HEK293 (cell line): ENCODE measurements around the gene POFUT2.

Experiments used
- CTCF ChIA-PET: fragments of 350-600 bp; formaldehyde crosslinking; extraction: SDS; loops from one replicate; lab custom pipeline; 2021; ENCODE audit warnings: antibody characterized with exemption; lab: Yijun Ruan, JAX
- POLR2A ChIA-PET: fragments of 300-600 bp; formaldehyde crosslinking; extraction: SDS; loops from one replicate; lab custom pipeline; 2020; ENCODE audit warnings: antibody characterized with exemption, inconsistent platforms; lab: Yijun Ruan, JAX
- H3K27ac ChIP-seq: fragments of 200-500 bp; sonication (Bioruptor generic); 2 replicates; pipeline ENCODE4 v1.5.1; 2014; ENCODE audit warnings: low read depth, low read length, control low read depth, inconsistent platforms; ENCODE audit errors: extremely low read depth
- H3K36me3 ChIP-seq, 2 experiments: fragments of 200-500 bp in 1 of 2; sonication (Bioruptor generic) in 1 of 2; 1 replicate in 1 of 2; 2 replicates in 1 of 2; pipeline ENCODE4 v1.5.1; 2014 to 2017; ENCODE audit warnings: inconsistent platforms in 2 of 2, low read length in 2 of 2; ENCODE audit not compliant: control insufficient read depth in 2 of 2, insufficient read depth in 1 of 2
- H3K4me1 ChIP-seq: fragments of 200-500 bp; sonication (Bioruptor generic); 2 replicates; pipeline ENCODE4 v1.5.1; 2014; ENCODE audit warnings: mild to moderate bottlenecking, low read length, inconsistent platforms; ENCODE audit not compliant: control insufficient read depth, insufficient read depth
- H3K4me3 ChIP-seq: 2 replicates; pipeline ENCODE4 v1.5.1; 2011; ENCODE audit warnings: low read depth, mild to moderate bottlenecking, control low read depth, low read length, moderate library complexity
- H3K9me3 ChIP-seq: fragments of 200-500 bp; sonication (Bioruptor generic); 2 replicates; pipeline ENCODE4 v1.5.1; 2014; ENCODE audit warnings: low read depth, low read length, inconsistent platforms; ENCODE audit not compliant: control insufficient read depth, insufficient read depth
- BCL11A ChIP-seq: fragments of 450-650 bp; formaldehyde crosslinking; IDR thresholded peaks from 2 replicates; pipeline ENCODE4 v1.5.1; 2016; ENCODE audit warnings: low read depth, missing biosample characterization, missing genetic modification characterization
- HIC1 ChIP-seq: fragments of 450-650 bp; formaldehyde crosslinking; IDR thresholded peaks from 2 replicates; pipeline ENCODE4 v1.5.1; 2016; ENCODE audit warnings: missing biosample characterization, missing genetic modification characterization
- KLF10 ChIP-seq: fragments of 450-650 bp; IDR thresholded peaks from 2 replicates; pipeline ENCODE4 v1.5.1; 2018; ENCODE audit warnings: missing biosample characterization, mild to moderate bottlenecking, missing genetic modification characterization
- KLF17 ChIP-seq: fragments of 450-650 bp; formaldehyde crosslinking; IDR thresholded peaks from 2 replicates; pipeline ENCODE4 v1.5.1; 2016; ENCODE audit warnings: missing biosample characterization, missing genetic modification characterization
- ZFP3 ChIP-seq: fragments of 450-650 bp; formaldehyde crosslinking; IDR thresholded peaks from 2 replicates; pipeline ENCODE4 v1.5.1; 2016; ENCODE audit warnings: low read depth, missing biosample characterization, missing genetic modification characterization
- ZNF184 ChIP-seq: fragments of 450-650 bp; IDR thresholded peaks from 2 replicates; pipeline ENCODE4 v1.5.1; 2018; ENCODE audit warnings: missing biosample characterization, mild to moderate bottlenecking, missing genetic modification characterization
- ZNF280D ChIP-seq: fragments of 450-650 bp; formaldehyde crosslinking; IDR thresholded peaks from 2 replicates; pipeline ENCODE4 v1.5.1; 2016; ENCODE audit warnings: missing biosample characterization, missing genetic modification characterization
- ZNF518A ChIP-seq: fragments of 450-650 bp; formaldehyde crosslinking; conservative IDR thresholded peaks from 2 replicates; pipeline ENCODE4 v1.5.1; 2016; ENCODE audit warnings: low read depth, missing biosample characterization, missing genetic modification characterization
- ZNF530 ChIP-seq: fragments of 450-650 bp; formaldehyde crosslinking; IDR thresholded peaks from 2 replicates; pipeline ENCODE4 v1.5.1; 2016; ENCODE audit warnings: low read depth, missing biosample characterization, missing genetic modification characterization
- ZNF558 ChIP-seq: fragments of 450-650 bp; formaldehyde crosslinking; IDR thresholded peaks from 2 replicates; pipeline ENCODE4 v1.5.1; 2016; ENCODE audit warnings: missing biosample characterization, missing genetic modification characterization
- ZNF629 ChIP-seq: fragments of 450-650 bp; formaldehyde crosslinking; IDR thresholded peaks from 2 replicates; pipeline ENCODE4 v1.5.1; 2017; ENCODE audit warnings: missing biosample characterization, missing genetic modification characterization
- ZNF670 ChIP-seq: fragments of 450-650 bp; formaldehyde crosslinking; IDR thresholded peaks from 2 replicates; pipeline ENCODE4 v1.5.1; 2016; ENCODE audit warnings: missing biosample characterization, missing genetic modification characterization, low read depth
- ZSCAN18 ChIP-seq: fragments of 450-650 bp; formaldehyde crosslinking; IDR thresholded peaks from 2 replicates; pipeline ENCODE4 v1.5.1; 2016; ENCODE audit warnings: missing biosample characterization, missing genetic modification characterization

The POFUT2 gene

GRCh38 chr21:45280969-45281368 is 6.7 kb downstream of the POFUT2 start (continued):
- no peak for TF ChIP-seq ZNF670 (tag by site-specific recombination)

GRCh38 chr21:45280178-45280821 is 7.4 kb downstream of the POFUT2 start:
- ChIA-PET POLR2A (no interaction called here), CTCF (interaction anchor here (0.9 to 1.4 kb wide), 2 partner anchors 140 kb away, joined by 3 to 7 read pairs; no protein-coding TSS in a partner anchor)
- Histone ChIP-seq H3K4me3 (no peak overlapping the region), H3K27ac (no peak overlapping the region), H3K36me3 (peaks cover 6 to 89% of the 10 kb centered on the region in 2 experiments), H3K9me3 (no peaks in the 10 kb centered on the region)
- TF ChIP-seq ZSCAN18 (tag by site-specific recombination) (no peak), KLF17 (tag by site-specific recombination) (no peak), KLF10 (tag by site-specific recombination) (no peak), ZNF530 (tag by site-specific recombination) (no peak), ZNF184 (tag by site-specific recombination) (no peak), ZNF558 (tag by site-specific recombination) (no peak; the same call in 1 of the 2 replicates), ZFP3 (no peak), ZNF629 (tag by site-specific recombination) (no peak), HIC1 (tag by site-specific recombination) (no peak), BCL11A (tag by site-specific recombination) (no peak), ZNF280D (no peak), ZNF518A (tag by site-specific recombination) (no peak)
- TF ChIP-seq, all 188 proteins: peak for 0
- H3K4me1 ChIP-seq = no peaks in the 10 kb centered on the region
